ENCODE data around the gene GLIS1. TPM values are rescaled to one million over a fixed set of nuclear protein-coding genes. Genes with fewer than 3 reads are reported as not detected.

GLIS1 gene
- polyA plus RNA-seq, 3 donors, result not detected

- no peaks in the 10 kb centered on the region for H4K20me1 ChIP-seq (ENCODE audit: insufficient read depth, low read length)
- TF ChIP-seq CTCF (IDR thresholded peaks at IDR 0.05), result no peak
- no peaks in the 10 kb centered on the region for H3K9me3 ChIP-seq (replicated peaks in 1 of 2; ENCODE audit: control insufficient read depth in 1 of 2, insufficient read depth in 1 of 2, low read length in 2 of 2)
- H3K27ac ChIP-seq (ENCODE audit: low read depth in 1 of 2, low read length in 2 of 2), result no peak overlapping the region
- DNase-seq, result no peak
- H3K79me2 ChIP-seq (ENCODE audit: insufficient read depth, low read length), result no peaks in the 10 kb centered on the region
- no peaks in the 10 kb centered on the region for H3K4me1 Mint-ChIP-seq
- H3K4me3 ChIP-seq (replicated peaks in 1 of 3; ENCODE audit: low read depth in 2 of 3, low read length in 3 of 3), result no peak overlapping the region
- H3K27me3 ChIP-seq (ENCODE audit: control insufficient read depth in 2 of 2, insufficient read depth in 2 of 2, low read length in 2 of 2), result no peaks in the 10 kb centered on the region
- H3K27me3 Mint-ChIP-seq (ENCODE audit: low read depth in 3 of 3), result peaks cover 0 to 4% (median 3%) of the 10 kb centered on the region in 3 donors
- no peak overlapping the region for H2AFZ ChIP-seq (ENCODE audit: insufficient read depth, low read depth, low read length, poor library complexity, severe bottlenecking)
- H3K4me3 Mint-ChIP-seq, result no peak overlapping the region
- no peaks in the 10 kb centered on the region for H3K9me3 Mint-ChIP-seq
- H3K36me3 ChIP-seq (replicated peaks in 1 of 2; ENCODE audit: control insufficient read depth in 1 of 2, insufficient read depth in 2 of 2, low read length in 2 of 2), result no peaks in the 10 kb centered on the region
- H3K9ac ChIP-seq (ENCODE audit: insufficient read depth, low read length, poor library complexity, severe bottlenecking), result no peak overlapping the region
- 100% methylated on average over 2 of the region's 6 CpGs for WGBS (ENCODE audit: insufficient coverage)
- intact Hi-C loops (cut with micrococcal nuclease), result no loop called here
- no peaks in the 10 kb centered on the region for H3K4me1 ChIP-seq (ENCODE audit: control insufficient read depth in 1 of 2, insufficient read depth in 2 of 2, low read length in 2 of 2)
- H3K27ac Mint-ChIP-seq, result no peak overlapping the region
- no peak overlapping the region for H3K4me2 ChIP-seq (replicated peaks; ENCODE audit: extremely low read depth, low read length, poor library complexity, severe bottlenecking)
- H3K36me3 Mint-ChIP-seq, result no peaks in the 10 kb centered on the region
Measured at GRCh38 chr1:53536606-53537005, 202.4 kb downstream of the GLIS1 start.

DNA sequence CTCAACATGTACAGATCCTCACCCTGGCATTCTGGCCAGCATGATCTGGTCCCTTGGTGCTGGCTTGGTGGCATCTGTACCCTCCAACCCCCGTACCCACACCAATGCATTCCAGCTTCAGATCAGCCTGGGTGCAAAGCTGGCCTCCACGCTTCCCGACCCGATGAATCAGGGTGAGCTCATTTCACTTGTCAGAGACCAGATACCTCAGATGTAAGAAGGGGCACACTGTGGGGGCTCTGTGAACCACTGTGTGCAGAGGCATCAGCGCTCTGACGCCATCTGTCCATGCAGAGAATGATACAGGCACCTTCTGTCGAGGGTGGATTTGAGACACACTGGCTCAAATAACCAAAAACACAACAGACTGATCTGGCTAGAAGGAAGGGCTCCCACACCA is 203.1 kb downstream of the GLIS1 start:
- Histone ChIP-seq H3K9me3 (replicated peaks in 1 of 2; ENCODE audit: control insufficient read depth in 1 of 2, insufficient read depth in 1 of 2, low read length in 2 of 2) (no peaks in the 10 kb centered on the region), H3K27ac (ENCODE audit: low read depth in 1 of 2, low read length in 2 of 2) (no peak overlapping the region), H3K79me2 (ENCODE audit: insufficient read depth, low read length) (no peaks in the 10 kb centered on the region), H3K27me3 (ENCODE audit: control insufficient read depth in 2 of 2, insufficient read depth in 2 of 2, low read length in 2 of 2) (no peaks in the 10 kb centered on the region), H3K36me3 (replicated peaks in 1 of 2; ENCODE audit: control insufficient read depth in 1 of 2, insufficient read depth in 2 of 2, low read length in 2 of 2) (no peaks in the 10 kb centered on the region), H2AFZ (ENCODE audit: insufficient read depth, low read depth, low read length, poor library complexity, severe bottlenecking) (no peak overlapping the region), H4K20me1 (ENCODE audit: insufficient read depth, low read length) (no peaks in the 10 kb centered on the region), H3K4me1 (ENCODE audit: control insufficient read depth in 1 of 2, insufficient read depth in 2 of 2, low read length in 2 of 2) (no peaks in the 10 kb centered on the region), H3K9ac (ENCODE audit: insufficient read depth, low read length, poor library complexity, severe bottlenecking) (no peak overlapping the region), H3K4me3 (replicated peaks in 1 of 3; ENCODE audit: low read depth in 2 of 3, low read length in 3 of 3) (no peak overlapping the region), H3K4me2 (replicated peaks; ENCODE audit: extremely low read depth, low read length, poor library complexity, severe bottlenecking) (no peak overlapping the region)
- H3K27ac Mint-ChIP-seq, result no peak overlapping the region
- intact Hi-C loops (cut with micrococcal nuclease), result no loop called here
- H3K4me1 Mint-ChIP-seq, result no peaks in the 10 kb centered on the region
- peaks cover 0 to 4% (median 3%) of the 10 kb centered on the region in 3 donors for H3K27me3 Mint-ChIP-seq (ENCODE audit: low read depth in 3 of 3)
- no peak for DNase-seq
- H3K9me3 Mint-ChIP-seq, result no peaks in the 10 kb centered on the region
- H3K4me3 Mint-ChIP-seq, result no peak overlapping the region
- TF ChIP-seq CTCF (IDR thresholded peaks at IDR 0.05), result no peak
- no peaks in the 10 kb centered on the region for H3K36me3 Mint-ChIP-seq
- WGBS (ENCODE audit: insufficient coverage), result 100% methylated on average over 3 of the region's 7 CpGs
